Ovary (tissue), 3 donors: ENCODE data around the gene NRXN2.

Experiments
- CTCF ChIP-seq, 3 donors: fragments of 450-650 bp in 2 of 3; fragments of 200-600 bp in 1 of 3; IDR thresholded peaks; one replicate each; pipeline versions ENCODE4 v1.5.1 to v1.8.0; 2016 to 2022; ENCODE audit warnings: antibody characterized with exemption in 3 of 3, mild to moderate bottlenecking in 1 of 3
- EP300 ChIP-seq: sonication (generic); formaldehyde crosslinking; IDR thresholded peaks from one replicate; pipeline ENCODE4 v1.6.1; 2017; ENCODE audit warnings: antibody characterized with exemption
- donor health status: DM: no; HTN: no; CAD: no.

DNA sequence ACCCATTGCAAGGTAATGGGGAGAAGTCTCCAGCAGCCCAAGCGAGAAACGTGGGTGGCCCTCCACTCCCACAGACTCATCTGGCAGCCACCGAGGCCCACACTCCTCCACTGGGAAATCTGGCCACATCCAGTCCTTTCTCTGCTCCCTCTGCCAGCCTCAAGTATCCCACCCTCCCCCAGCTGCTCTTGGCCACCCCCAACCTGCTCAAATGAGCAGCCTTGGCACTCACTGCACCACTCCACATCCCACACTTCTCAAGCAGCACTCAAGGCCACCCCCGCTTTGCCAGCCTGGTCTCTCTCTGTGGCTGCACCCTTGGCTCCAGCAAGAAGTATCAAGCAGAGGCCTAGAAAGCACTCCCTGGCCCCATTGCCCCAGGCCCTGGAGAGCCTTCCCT lies 103.8 kb downstream of the NRXN2 start:
- no peak for TF ChIP-seq CTCF (IDR thresholded peaks at IDR 0.05)
- no peak for TF ChIP-seq EP300
